DOHH2 (cell line): ENCODE data around the gene SYT14.

Source experiments
- EZH2phosphoT487 ChIP-seq: fragments of 200-600 bp; sonication (generic); IDR thresholded peaks from 2 replicates; pipeline ENCODE4 v1.6.1; 2017; ENCODE audit warnings: borderline replicate concordance, mild to moderate bottlenecking, antibody characterized with exemption, low read length, moderate library complexity, mixed read lengths
- TF ChIP-seq, protein P1 (sequence below): fragments of 200-600 bp; sonication (generic); IDR thresholded peaks from one replicate; pipeline ENCODE4 v1.5.1; 2014; ENCODE audit warnings: antibody characterized with exemption, mild to moderate bottlenecking, low read depth, low read length; ENCODE audit not compliant: poor library complexity, severe bottlenecking

- no peak for TF ChIP-seq EZH2phosphoT487
- TF ChIP-seq, protein P1, sequence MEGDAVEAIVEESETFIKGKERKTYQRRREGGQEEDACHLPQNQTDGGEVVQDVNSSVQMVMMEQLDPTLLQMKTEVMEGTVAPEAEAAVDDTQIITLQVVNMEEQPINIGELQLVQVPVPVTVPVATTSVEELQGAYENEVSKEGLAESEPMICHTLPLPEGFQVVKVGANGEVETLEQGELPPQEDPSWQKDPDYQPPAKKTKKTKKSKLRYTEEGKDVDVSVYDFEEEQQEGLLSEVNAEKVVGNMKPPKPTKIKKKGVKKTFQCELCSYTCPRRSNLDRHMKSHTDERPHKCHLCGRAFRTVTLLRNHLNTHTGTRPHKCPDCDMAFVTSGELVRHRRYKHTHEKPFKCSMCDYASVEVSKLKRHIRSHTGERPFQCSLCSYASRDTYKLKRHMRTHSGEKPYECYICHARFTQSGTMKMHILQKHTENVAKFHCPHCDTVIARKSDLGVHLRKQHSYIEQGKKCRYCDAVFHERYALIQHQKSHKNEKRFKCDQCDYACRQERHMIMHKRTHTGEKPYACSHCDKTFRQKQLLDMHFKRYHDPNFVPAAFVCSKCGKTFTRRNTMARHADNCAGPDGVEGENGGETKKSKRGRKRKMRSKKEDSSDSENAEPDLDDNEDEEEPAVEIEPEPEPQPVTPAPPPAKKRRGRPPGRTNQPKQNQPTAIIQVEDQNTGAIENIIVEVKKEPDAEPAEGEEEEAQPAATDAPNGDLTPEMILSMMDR, result no peak
Observed at GRCh38 chr1:210022044-210022443, 84.0 kb downstream of the SYT14 start.
